DMS153 treated with DMSO at 0.1 percent for 48 hours (cell line): ENCODE measurements around the gene ATXN10.
"Not testable (repeated sequence)": the region's sequence is repeated elsewhere in the genome, so short reads cannot be mapped to it uniquely, and the experiment has no call there.

ENCODE experiments used
- DNase-seq: peaks from one replicate; lab custom pipeline; 2025; ENCODE audit not compliant: unreplicated experiment; lab: John Stamatoyannopoulos, UW

Gene ATXN10

GRCh38 chr22:45642986-45643385 lies 28.6 kb upstream of the ATXN10 start:
- DNase-seq = no peak

- no peak for DNase-seq
Observed at GRCh38 chr22:45644714-45645113, 26.9 kb upstream of the ATXN10 start.

GRCh38 chr22:45645150-45645525 lies 26.5 kb upstream of the ATXN10 start:
- DNase-seq = no peak

- peak; percentile 56 for DNase-seq
Observed at GRCh38 chr22:45645526-45646414, 25.9 kb upstream of the ATXN10 start.

GRCh38 chr22:45647532-45648225 lies 24.0 kb upstream of the ATXN10 start:
- DNase-seq = no peak

- no peak for DNase-seq
Observed at GRCh38 chr22:45648301-45649117, 23.1 kb upstream of the ATXN10 start.

- DNase-seq = no peak
Observed at GRCh38 chr22:45649809-45650208, 21.8 kb upstream of the ATXN10 start.

GRCh38 chr22:45650721-45651120 lies 20.9 kb upstream of the ATXN10 start:
- DNase-seq = no peak

- no peak for DNase-seq
Observed at GRCh38 chr22:45651931-45652528, 19.6 kb upstream of the ATXN10 start.

- DNase-seq = no peak
Observed at GRCh38 chr22:45656577-45656976, 15.1 kb upstream of the ATXN10 start.

GRCh38 chr22:45657701-45658100 lies 13.9 kb upstream of the ATXN10 start:
- DNase-seq = no peak

- DNase-seq = no peak
Observed at GRCh38 chr22:45664136-45664646, 7.4 kb upstream of the ATXN10 start.

GRCh38 chr22:45667486-45667885 lies 4.1 kb upstream of the ATXN10 start:
- no peak for DNase-seq

GRCh38 chr22:45670363-45670762 lies 1.3 kb upstream of the ATXN10 start:
- DNase-seq = not testable (repeated sequence)

GRCh38 chr22:45670981-45671782 lies 452 bp upstream of the ATXN10 start:
- DNase-seq = no peak

GRCh38 chr22:45672564-45673481 lies 1.2 kb downstream of the ATXN10 start:
- peak; percentile 3 for DNase-seq

- no peak for DNase-seq
Observed at GRCh38 chr22:45673482-45674175, 2.0 kb downstream of the ATXN10 start.

GRCh38 chr22:45676024-45676423 lies 4.4 kb downstream of the ATXN10 start:
- DNase-seq = no peak
